OCI-LY1 (cell line): ENCODE data around the gene ARAP1.

Experiments
- EZH2 ChIP-seq: fragments of 200-600 bp; sonication (generic), shearing (Covaris generic); IDR thresholded peaks from 2 replicates; pipeline ENCODE4 v1.8.0; 2017; ENCODE audit warnings: borderline replicate concordance, mixed run types, mild to moderate bottlenecking, antibody characterized with exemption, low read length, moderate library complexity, mixed read lengths
- TF ChIP-seq, protein P1 (sequence below): fragments of 200-600 bp; sonication (generic), shearing (Covaris generic); IDR thresholded peaks from 2 replicates; pipeline ENCODE4 v1.5.1; 2017; ENCODE audit warnings: mild to moderate bottlenecking, antibody characterized with exemption, low read length, moderate library complexity, mixed read lengths

DNA sequence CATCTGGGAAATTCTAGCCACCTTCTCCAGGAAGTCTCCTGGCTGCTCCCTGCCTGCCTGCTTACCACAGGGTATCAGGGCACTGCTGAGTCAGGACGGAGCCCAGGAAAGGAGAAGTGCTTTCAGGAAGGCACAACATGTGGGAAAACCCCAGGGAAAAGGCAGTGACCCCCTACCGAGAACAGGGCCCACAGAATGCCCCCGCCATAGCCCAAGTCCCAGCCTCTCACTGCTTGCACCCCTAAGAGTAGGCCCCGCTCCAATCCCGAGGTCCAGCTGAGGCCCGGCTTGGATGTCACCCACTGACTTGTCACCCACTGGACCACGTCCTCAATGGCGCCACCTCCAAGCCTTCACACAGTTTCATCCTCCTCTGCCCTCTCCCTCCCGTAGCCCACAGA is 34.1 kb downstream of the ARAP1 start:
- TF ChIP-seq, protein P1, sequence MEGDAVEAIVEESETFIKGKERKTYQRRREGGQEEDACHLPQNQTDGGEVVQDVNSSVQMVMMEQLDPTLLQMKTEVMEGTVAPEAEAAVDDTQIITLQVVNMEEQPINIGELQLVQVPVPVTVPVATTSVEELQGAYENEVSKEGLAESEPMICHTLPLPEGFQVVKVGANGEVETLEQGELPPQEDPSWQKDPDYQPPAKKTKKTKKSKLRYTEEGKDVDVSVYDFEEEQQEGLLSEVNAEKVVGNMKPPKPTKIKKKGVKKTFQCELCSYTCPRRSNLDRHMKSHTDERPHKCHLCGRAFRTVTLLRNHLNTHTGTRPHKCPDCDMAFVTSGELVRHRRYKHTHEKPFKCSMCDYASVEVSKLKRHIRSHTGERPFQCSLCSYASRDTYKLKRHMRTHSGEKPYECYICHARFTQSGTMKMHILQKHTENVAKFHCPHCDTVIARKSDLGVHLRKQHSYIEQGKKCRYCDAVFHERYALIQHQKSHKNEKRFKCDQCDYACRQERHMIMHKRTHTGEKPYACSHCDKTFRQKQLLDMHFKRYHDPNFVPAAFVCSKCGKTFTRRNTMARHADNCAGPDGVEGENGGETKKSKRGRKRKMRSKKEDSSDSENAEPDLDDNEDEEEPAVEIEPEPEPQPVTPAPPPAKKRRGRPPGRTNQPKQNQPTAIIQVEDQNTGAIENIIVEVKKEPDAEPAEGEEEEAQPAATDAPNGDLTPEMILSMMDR, result no peak
- TF ChIP-seq EZH2, result no peak
